PFSK-1 (cell line): ENCODE measurements around the gene TTLL12.

Experiments used
- POLR2AphosphoS5 ChIP-seq: IDR thresholded peaks from 2 replicates; pipeline ENCODE4 v1.6.1; 2012; ENCODE audit warnings: low read depth, mild to moderate bottlenecking, control low read depth, low read length, moderate library complexity
- TF ChIP-seq, protein P1 (sequence below), 2 experiments: IDR thresholded peaks; 2 replicates each; pipeline versions ENCODE4 v1.6.1 to v1.8.0; 2011 to 2012; ENCODE audit warnings: low read depth in 2 of 2, low read length in 2 of 2, control low read depth in 1 of 2, inconsistent platforms in 1 of 2, mild to moderate bottlenecking in 1 of 2, moderate library complexity in 1 of 2; ENCODE audit not compliant: insufficient read depth in 1 of 2

DNA sequence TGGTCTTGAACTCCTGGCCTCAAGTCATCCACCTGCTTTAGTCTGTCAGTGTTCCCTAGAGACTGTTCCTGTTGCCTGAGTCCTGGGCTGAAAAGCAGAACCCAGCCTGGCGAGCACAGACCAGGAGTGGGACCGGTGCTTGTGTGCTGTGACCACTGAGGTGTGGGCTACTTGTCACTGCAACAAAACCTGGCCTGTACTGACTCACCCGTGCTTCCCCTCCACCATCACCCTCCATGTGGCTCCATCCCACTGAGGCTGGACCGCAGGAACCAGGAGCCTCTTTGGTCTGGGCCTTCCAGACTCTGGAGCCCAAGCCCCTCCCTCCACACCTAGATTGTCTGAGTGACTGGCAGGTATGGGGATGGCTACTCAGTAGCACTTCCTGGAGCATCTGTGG is 52.4 kb downstream of the TTLL12 start:
- TF ChIP-seq, protein P1, sequence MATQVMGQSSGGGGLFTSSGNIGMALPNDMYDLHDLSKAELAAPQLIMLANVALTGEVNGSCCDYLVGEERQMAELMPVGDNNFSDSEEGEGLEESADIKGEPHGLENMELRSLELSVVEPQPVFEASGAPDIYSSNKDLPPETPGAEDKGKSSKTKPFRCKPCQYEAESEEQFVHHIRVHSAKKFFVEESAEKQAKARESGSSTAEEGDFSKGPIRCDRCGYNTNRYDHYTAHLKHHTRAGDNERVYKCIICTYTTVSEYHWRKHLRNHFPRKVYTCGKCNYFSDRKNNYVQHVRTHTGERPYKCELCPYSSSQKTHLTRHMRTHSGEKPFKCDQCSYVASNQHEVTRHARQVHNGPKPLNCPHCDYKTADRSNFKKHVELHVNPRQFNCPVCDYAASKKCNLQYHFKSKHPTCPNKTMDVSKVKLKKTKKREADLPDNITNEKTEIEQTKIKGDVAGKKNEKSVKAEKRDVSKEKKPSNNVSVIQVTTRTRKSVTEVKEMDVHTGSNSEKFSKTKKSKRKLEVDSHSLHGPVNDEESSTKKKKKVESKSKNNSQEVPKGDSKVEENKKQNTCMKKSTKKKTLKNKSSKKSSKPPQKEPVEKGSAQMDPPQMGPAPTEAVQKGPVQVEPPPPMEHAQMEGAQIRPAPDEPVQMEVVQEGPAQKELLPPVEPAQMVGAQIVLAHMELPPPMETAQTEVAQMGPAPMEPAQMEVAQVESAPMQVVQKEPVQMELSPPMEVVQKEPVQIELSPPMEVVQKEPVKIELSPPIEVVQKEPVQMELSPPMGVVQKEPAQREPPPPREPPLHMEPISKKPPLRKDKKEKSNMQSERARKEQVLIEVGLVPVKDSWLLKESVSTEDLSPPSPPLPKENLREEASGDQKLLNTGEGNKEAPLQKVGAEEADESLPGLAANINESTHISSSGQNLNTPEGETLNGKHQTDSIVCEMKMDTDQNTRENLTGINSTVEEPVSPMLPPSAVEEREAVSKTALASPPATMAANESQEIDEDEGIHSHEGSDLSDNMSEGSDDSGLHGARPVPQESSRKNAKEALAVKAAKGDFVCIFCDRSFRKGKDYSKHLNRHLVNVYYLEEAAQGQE (IDR thresholded peaks at IDR 0.05; ENCODE audit: insufficient read depth in 1 of 2, low read depth in 2 of 2, low read length in 2 of 2) = no peak
- TF ChIP-seq POLR2AphosphoS5 = no peak
